Measurements from ENCODE around the gene LACTB. TPM values are rescaled to one million over a fixed set of nuclear protein-coding genes. Genes with fewer than 3 reads are reported as not detected.
A peak's percentile ranks its signal among the peaks of the same experiment; 100 is the strongest.

The LACTB gene
- total and polyA plus RNA-seq, 2 of the 4 experiments (the other 2 are of a cell fraction) = 12.9 to 32.7 TPM

GRCh38 chr15:63134245-63134985 lies 12.8 kb downstream of the LACTB start:
- Histone ChIP-seq H2BK120ac (ENCODE audit: low read depth, low read length) (peak overlapping the region; percentile 95), H2AK9ac (replicated peaks; ENCODE audit: low read depth, low read length, poor library complexity) (peak overlapping the region; percentile 66), H3K36me3 (ENCODE audit: control insufficient read depth, insufficient read depth, low read length) (peaks cover 14% of the 10 kb centered on the region), H3K9me1 (ENCODE audit: insufficient read depth, low read length) (peaks cover 6% of the 10 kb centered on the region), H2BK15ac (ENCODE audit: low read depth, low read length) (peak overlapping the region; percentile 100), H3K27me3 (ENCODE audit: control insufficient read depth, insufficient read depth, low read length) (no peaks in the 10 kb centered on the region), H3K4ac (ENCODE audit: low read depth, low read length) (peak overlapping the region; percentile 96), H3K27ac (ENCODE audit: insufficient read depth, low read length) (peak overlapping the region; percentile 100), H4K20me1 (ENCODE audit: insufficient read depth, low read length) (no peaks in the 10 kb centered on the region), H3K79me1 (ENCODE audit: low read depth in 1 of 2, low read length in 2 of 2) (peaks cover 10 to 53% of the 10 kb centered on the region in 2 experiments), H3K9ac (ENCODE audit: low read depth, low read length) (peak overlapping the region; percentile 60), H4K5ac (ENCODE audit: low read depth, low read length) (peak overlapping the region; percentile 95), H2AFZ (replicated peaks; ENCODE audit: low read length, poor library complexity) (peak overlapping the region; percentile 50), H2AK5ac (ENCODE audit: low read depth, low read length) (peak overlapping the region; percentile 99), H3K4me1 (ENCODE audit: control insufficient read depth, insufficient read depth, low read length) (peaks cover 16% of the 10 kb centered on the region), H3K56ac (ENCODE audit: extremely low read depth, insufficient read depth, low read length) (peak overlapping the region; percentile 95), H3K18ac (ENCODE audit: low read depth, low read length) (peak overlapping the region; percentile 89), H4K8ac (ENCODE audit: low read depth in 2 of 2, low read length in 2 of 2) (peak overlapping the region; percentile 86 to 96), H3K14ac (replicated peaks; ENCODE audit: low read depth, low read length) (peak overlapping the region; percentile 99), H3K4me3 (ENCODE audit: insufficient read depth, low read depth, low read length) (no peak overlapping the region), H4K91ac (ENCODE audit: insufficient read depth, low read depth, low read length) (peak overlapping the region; percentile 99), H2BK5ac (ENCODE audit: low read depth, low read length, poor library complexity, severe bottlenecking) (peak overlapping the region; percentile 97), H3K4me2 (ENCODE audit: low read depth, low read length) (peak overlapping the region; percentile 54), H2BK20ac (ENCODE audit: low read depth, low read length) (peak overlapping the region; percentile 98), H3K9me3 (ENCODE audit: control insufficient read depth, insufficient read depth, low read length) (no peaks in the 10 kb centered on the region), H3K23ac (ENCODE audit: low read depth, low read length) (peak overlapping the region; percentile 98)
- BruUV-seq (replicated peaks) = no TSS peak
- ChIA-PET CTCF (interaction anchor here (0.5 kb wide), 1 partner anchor 144 kb away, joined by 3 read pairs; no protein-coding TSS in a partner anchor), POLR2A (ENCODE audit: unreplicated experiment) (interaction anchor here (0.6 to 0.9 kb wide), 4 partner anchors 9 to 846 kb away, joined by 3 to 7 read pairs (median 5); no protein-coding TSS in a partner anchor)
- intact Hi-C loops (cut with micrococcal nuclease) (no loop called here), in situ Hi-C loops (cut with MboI; ENCODE audit: low sequenced_read_pairs) (no loop called here), dilution Hi-C loops (cut with HindIII; ENCODE audit: low sequenced_read_pairs, unreplicated experiment) (no loop called here)
- DNase-seq = no peak
- no CpG with 5 or more reads among the region's 2 CpGs for WGBS, 2 experiments (ENCODE audit: extremely low coverage in 2 of 2, insufficient read length in 1 of 2)
- ATAC-seq (ENCODE audit: low read depth) = peak; percentile 30
- TF ChIP-seq USF2 (IDR thresholded peaks at IDR 0.05; ENCODE audit: low read depth, low read length) = no peak

Data from IMR-90 (cell line).